Brain microvascular endothelial cell (primary cell): Measurements from ENCODE around the gene PARVB.
A peak's percentile ranks its signal among the peaks of the same experiment; 100 is the strongest.

ENCODE experiments used
- DNase-seq: peaks from one replicate; pipeline ENCODE4 v3.0.0-alpha.2; 2020
- H3K27ac ChIP-seq: fragments of 250-450 bp; sonication (Bioruptor Pico); 2 replicates; pipeline ENCODE4 v1.5.1; 2020; ENCODE audit warnings: mild to moderate bottlenecking, moderate library complexity
- H3K27me3 ChIP-seq: fragments of 250-450 bp; sonication (Bioruptor Pico); replicated peaks from 2 replicates; pipeline ENCODE4 v1.5.1; 2020; ENCODE audit warnings: mild to moderate bottlenecking
- H3K36me3 ChIP-seq: fragments of 250-450 bp; sonication (Bioruptor Pico); replicated peaks from 2 replicates; pipeline ENCODE4 v1.5.1; 2020; ENCODE audit warnings: mild to moderate bottlenecking
- H3K4me3 ChIP-seq: 2 replicates; pipeline ENCODE4 v1.5.1; 2011; ENCODE audit warnings: low read depth, mild to moderate bottlenecking, control low read depth, low read length, moderate library complexity
- CTCF ChIP-seq: IDR thresholded peaks from 2 replicates; pipeline ENCODE4 v1.5.1; 2011; ENCODE audit warnings: low read depth, mild to moderate bottlenecking, moderate library complexity, low read length, control low read depth, inconsistent platforms; ENCODE audit errors: missing control alignments
- in situ Hi-C: cut with HindIII; loops from 2 replicates; pipeline ENCODE4 v1.10.0; 2017; ENCODE audit warnings: low sequenced_read_pairs, low pct_ligation_motif_present

Gene PARVB

GRCh38 chr22:44151676-44152075, 127.6 kb downstream of the PARVB start:
- H3K27ac ChIP-seq = no peak overlapping the region
- in situ Hi-C loops = no loop called here
- peak; percentile 53 for DNase-seq
- H3K27me3 ChIP-seq = no peaks in the 10 kb centered on the region
- H3K4me3 ChIP-seq = no peak overlapping the region
- TF ChIP-seq CTCF = no peak
- no peaks in the 10 kb centered on the region for H3K36me3 ChIP-seq

- Histone ChIP-seq H3K27ac (no peak overlapping the region), H3K4me3 (no peak overlapping the region), H3K27me3 (no peaks in the 10 kb centered on the region), H3K36me3 (no peaks in the 10 kb centered on the region)
- no peak for TF ChIP-seq CTCF
- DNase-seq = no peak
- in situ Hi-C loops = no loop called here
Measured at GRCh38 chr22:44153710-44154109, 129.6 kb downstream of the PARVB start.

GRCh38 chr22:44154436-44154942, 130.4 kb downstream of the PARVB start:
- H3K27me3 ChIP-seq = no peaks in the 10 kb centered on the region
- H3K36me3 ChIP-seq = no peaks in the 10 kb centered on the region
- TF ChIP-seq CTCF = no peak
- in situ Hi-C loops = no loop called here
- no peak for DNase-seq
- H3K27ac ChIP-seq = no peak overlapping the region
- H3K4me3 ChIP-seq = no peak overlapping the region

- in situ Hi-C loops = no loop called here
- Histone ChIP-seq H3K27me3 (no peaks in the 10 kb centered on the region), H3K36me3 (no peaks in the 10 kb centered on the region), H3K4me3 (no peak overlapping the region), H3K27ac (no peak overlapping the region)
- no peak for DNase-seq
- TF ChIP-seq CTCF = no peak
Measured at GRCh38 chr22:44155115-44155514, 131.0 kb downstream of the PARVB start.

GRCh38 chr22:44157916-44158618, 134.0 kb downstream of the PARVB start:
- Histone ChIP-seq H3K36me3 (no peaks in the 10 kb centered on the region), H3K4me3 (no peak overlapping the region), H3K27ac (no peak overlapping the region), H3K27me3 (no peaks in the 10 kb centered on the region)
- in situ Hi-C loops = no loop called here
- TF ChIP-seq CTCF = no peak
- DNase-seq = no peak

GRCh38 chr22:44158816-44159215, 134.7 kb downstream of the PARVB start:
- DNase-seq = no peak
- no peak for TF ChIP-seq CTCF
- Histone ChIP-seq H3K27me3 (no peaks in the 10 kb centered on the region), H3K4me3 (no peak overlapping the region), H3K27ac (no peak overlapping the region), H3K36me3 (no peaks in the 10 kb centered on the region)
- in situ Hi-C loops = no loop called here
